ENCODE measurements around the gene IL1RAPL2.

GRCh38 chrX:105266456-105266855, 700.5 kb downstream of the IL1RAPL2 start:
- TF ChIP-seq, protein P1, sequence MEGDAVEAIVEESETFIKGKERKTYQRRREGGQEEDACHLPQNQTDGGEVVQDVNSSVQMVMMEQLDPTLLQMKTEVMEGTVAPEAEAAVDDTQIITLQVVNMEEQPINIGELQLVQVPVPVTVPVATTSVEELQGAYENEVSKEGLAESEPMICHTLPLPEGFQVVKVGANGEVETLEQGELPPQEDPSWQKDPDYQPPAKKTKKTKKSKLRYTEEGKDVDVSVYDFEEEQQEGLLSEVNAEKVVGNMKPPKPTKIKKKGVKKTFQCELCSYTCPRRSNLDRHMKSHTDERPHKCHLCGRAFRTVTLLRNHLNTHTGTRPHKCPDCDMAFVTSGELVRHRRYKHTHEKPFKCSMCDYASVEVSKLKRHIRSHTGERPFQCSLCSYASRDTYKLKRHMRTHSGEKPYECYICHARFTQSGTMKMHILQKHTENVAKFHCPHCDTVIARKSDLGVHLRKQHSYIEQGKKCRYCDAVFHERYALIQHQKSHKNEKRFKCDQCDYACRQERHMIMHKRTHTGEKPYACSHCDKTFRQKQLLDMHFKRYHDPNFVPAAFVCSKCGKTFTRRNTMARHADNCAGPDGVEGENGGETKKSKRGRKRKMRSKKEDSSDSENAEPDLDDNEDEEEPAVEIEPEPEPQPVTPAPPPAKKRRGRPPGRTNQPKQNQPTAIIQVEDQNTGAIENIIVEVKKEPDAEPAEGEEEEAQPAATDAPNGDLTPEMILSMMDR (IDR thresholded peaks at IDR 0.05; ENCODE audit: low read depth, low read length, poor library complexity, severe bottlenecking), result no peak
- no peak for TF ChIP-seq EZH2phosphoT487 (IDR thresholded peaks at IDR 0.05; ENCODE audit: borderline replicate concordance, low read length)

Measured in DOHH2 (cell line).